Upper lobe of left lung (tissue), 4 donors: ENCODE results near the gene TNS1.

Source experiments
- POLR2AphosphoS5 ChIP-seq, 2 donors: sonication (generic); formaldehyde crosslinking; IDR thresholded peaks; one replicate each; pipeline ENCODE4 v1.5.1; 2017; ENCODE audit warnings: antibody characterized with exemption in 2 of 2
- TF ChIP-seq, protein P1 (sequence below), 6 experiments: fragments of 450-650 bp in 4 of 6; fragments of 200-600 bp in 2 of 6; sonication (generic) in 2 of 6; IDR thresholded peaks; one replicate each; pipeline ENCODE4 v1.5.1; 2016 to 2019; ENCODE audit warnings: antibody characterized with exemption in 6 of 6

DNA sequence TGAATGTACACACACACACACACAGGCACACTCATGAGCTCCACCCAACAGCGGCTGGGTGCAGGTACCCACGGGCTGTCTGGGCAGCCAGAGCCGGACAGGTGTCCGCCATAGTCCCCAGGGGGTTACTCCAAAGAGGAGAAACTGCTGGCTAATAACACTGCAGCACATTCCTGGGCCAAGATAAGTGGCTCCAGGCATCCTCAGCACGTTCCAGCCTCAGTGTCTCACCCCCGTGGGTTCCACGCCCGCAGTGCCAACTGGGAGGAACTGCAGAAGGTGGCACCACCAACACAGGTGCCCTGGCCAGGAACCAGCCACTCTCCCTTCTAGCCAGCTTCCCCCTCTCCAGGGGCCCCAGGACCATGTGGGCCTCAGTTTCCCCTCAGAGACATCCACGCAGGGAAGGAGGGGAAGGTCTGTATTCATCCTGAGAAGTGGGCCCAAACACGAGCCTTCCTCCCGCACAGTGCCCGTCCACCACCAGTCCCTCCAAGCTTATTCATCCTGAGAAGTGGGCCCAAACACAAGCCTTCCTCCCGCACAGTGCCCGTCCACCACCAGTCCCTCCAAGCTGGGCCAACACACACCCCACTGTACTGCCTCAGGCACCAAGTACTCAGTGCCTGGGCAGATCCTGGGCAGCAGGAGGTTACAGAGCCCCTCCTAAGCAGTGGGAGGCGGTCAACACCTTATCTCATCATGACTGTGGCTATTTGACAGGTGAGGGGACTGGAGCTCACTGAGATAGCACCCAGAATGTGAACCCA is 47.6 kb downstream of the TNS1 start:
- TF ChIP-seq, protein P1, sequence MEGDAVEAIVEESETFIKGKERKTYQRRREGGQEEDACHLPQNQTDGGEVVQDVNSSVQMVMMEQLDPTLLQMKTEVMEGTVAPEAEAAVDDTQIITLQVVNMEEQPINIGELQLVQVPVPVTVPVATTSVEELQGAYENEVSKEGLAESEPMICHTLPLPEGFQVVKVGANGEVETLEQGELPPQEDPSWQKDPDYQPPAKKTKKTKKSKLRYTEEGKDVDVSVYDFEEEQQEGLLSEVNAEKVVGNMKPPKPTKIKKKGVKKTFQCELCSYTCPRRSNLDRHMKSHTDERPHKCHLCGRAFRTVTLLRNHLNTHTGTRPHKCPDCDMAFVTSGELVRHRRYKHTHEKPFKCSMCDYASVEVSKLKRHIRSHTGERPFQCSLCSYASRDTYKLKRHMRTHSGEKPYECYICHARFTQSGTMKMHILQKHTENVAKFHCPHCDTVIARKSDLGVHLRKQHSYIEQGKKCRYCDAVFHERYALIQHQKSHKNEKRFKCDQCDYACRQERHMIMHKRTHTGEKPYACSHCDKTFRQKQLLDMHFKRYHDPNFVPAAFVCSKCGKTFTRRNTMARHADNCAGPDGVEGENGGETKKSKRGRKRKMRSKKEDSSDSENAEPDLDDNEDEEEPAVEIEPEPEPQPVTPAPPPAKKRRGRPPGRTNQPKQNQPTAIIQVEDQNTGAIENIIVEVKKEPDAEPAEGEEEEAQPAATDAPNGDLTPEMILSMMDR (IDR thresholded peaks at IDR 0.05), result no peak
- TF ChIP-seq POLR2AphosphoS5 (IDR thresholded peaks at IDR 0.05), result no peak
